Hepatocyte (in vitro differentiated cells): ENCODE data around the gene HCRTR1. TPM values are rescaled to one million over a fixed set of nuclear protein-coding genes. Genes with fewer than 3 reads are reported as not detected.

Experiments used
- DNase-seq: peaks from one replicate; pipeline ENCODE4 v3.0.0-alpha.2; 2016; ENCODE audit warnings: low spot score
- H2AFZ ChIP-seq: fragments of 200-600 bp; sonication (generic); 2 replicates; pipeline ENCODE4 v1.6.0; 2016; ENCODE audit warnings: antibody characterized with exemption, mild to moderate bottlenecking
- H3K27ac ChIP-seq: fragments of 200-600 bp; sonication (generic); 2 replicates; pipeline ENCODE4 v1.5.1; 2016; ENCODE audit warnings: mild to moderate bottlenecking
- H3K27me3 ChIP-seq: fragments of 200-600 bp; sonication (generic); 2 replicates; pipeline ENCODE4 v1.6.1; 2016
- H3K36me3 ChIP-seq: fragments of 200-600 bp; sonication (generic); replicated peaks from 2 replicates; pipeline ENCODE4 v1.5.1; 2016; ENCODE audit warnings: low read depth; ENCODE audit not compliant: insufficient read depth
- H3K4me1 ChIP-seq: fragments of 200-600 bp; sonication (generic); 2 replicates; pipeline ENCODE4 v1.5.1; 2016; ENCODE audit warnings: mild to moderate bottlenecking, moderate library complexity; ENCODE audit not compliant: insufficient read depth
- H3K4me2 ChIP-seq: fragments of 200-600 bp; sonication (generic); 2 replicates; pipeline ENCODE4 v1.6.0; 2016
- H3K4me3 ChIP-seq: fragments of 200-600 bp; sonication (generic); 2 replicates; pipeline ENCODE4 v1.5.1; 2016; ENCODE audit warnings: mild to moderate bottlenecking
- H3K79me2 ChIP-seq: fragments of 200-600 bp; sonication (generic); 2 replicates; pipeline ENCODE4 v1.6.0; 2017; ENCODE audit warnings: mild to moderate bottlenecking
- H3K9me2 ChIP-seq: fragments of 200-600 bp; sonication (generic); replicated peaks from 2 replicates; pipeline ENCODE4 v1.6.0; 2017; ENCODE audit warnings: mild to moderate bottlenecking; ENCODE audit not compliant: insufficient read depth
- H3K9me3 ChIP-seq: fragments of 200-600 bp; sonication (generic); 2 replicates; pipeline ENCODE4 v1.5.1; 2016; ENCODE audit warnings: low read depth, mild to moderate bottlenecking
- H4K20me1 ChIP-seq: fragments of 200-600 bp; sonication (generic); 2 replicates; pipeline ENCODE4 v1.6.0; 2016; ENCODE audit warnings: mild to moderate bottlenecking; ENCODE audit not compliant: insufficient read depth, poor library complexity, severe bottlenecking
- CTCF ChIP-seq: fragments of 200-600 bp; sonication (generic); IDR thresholded peaks from 2 replicates; pipeline ENCODE4 v1.5.1; 2016; ENCODE audit warnings: antibody characterized with exemption, mild to moderate bottlenecking; ENCODE audit not compliant: poor library complexity
- EZH2 ChIP-seq: fragments of 200-600 bp; sonication (generic); IDR thresholded peaks from 2 replicates; pipeline ENCODE4 v1.6.1; 2016; ENCODE audit warnings: antibody characterized with exemption, mild to moderate bottlenecking, borderline replicate concordance
- EZH2phosphoT487 ChIP-seq: fragments of 200-600 bp; sonication (generic); IDR thresholded peaks from one replicate; pipeline ENCODE4 v1.6.1; 2018; ENCODE audit warnings: antibody characterized with exemption, mild to moderate bottlenecking, low read depth, moderate library complexity; ENCODE audit not compliant: unreplicated experiment, severe bottlenecking
- WGBS: methylation state at CpG from one replicate; pipeline ENCODE4 v1.1.6; 2016; ENCODE audit warnings: low lambda C conversion rate; ENCODE audit errors: missing lambda C conversion rate; 5-methylcytosine and 5-hydroxymethylcytosine counted together
- polyA plus RNA-seq: library from polyadenylated mRNA; unstranded; fragments of >200 nt; fragmentation: Nextera tagmentation; extraction: Ambion mirVana; gene quantifications from 2 replicates; pipeline ENCODE4 v1.2.1, GENCODE V29; 2016
- total RNA-seq: library from RNA; depleted of rRNA; stranded (reverse); fragments of >200 nt; gene quantifications from 2 replicates; pipeline ENCODE4 v1.2.3, GENCODE V29; 2014

The HCRTR1 gene
- total and polyA plus RNA-seq, 2 experiments from 2014 or later = not detected

GRCh38 chr1:31596737-31597097, 20.8 kb upstream of the HCRTR1 start:
- 55% methylated on average over 6 of the region's 6 CpGs for WGBS
- H3K9me3 ChIP-seq = no peaks in the 10 kb centered on the region

DNA sequence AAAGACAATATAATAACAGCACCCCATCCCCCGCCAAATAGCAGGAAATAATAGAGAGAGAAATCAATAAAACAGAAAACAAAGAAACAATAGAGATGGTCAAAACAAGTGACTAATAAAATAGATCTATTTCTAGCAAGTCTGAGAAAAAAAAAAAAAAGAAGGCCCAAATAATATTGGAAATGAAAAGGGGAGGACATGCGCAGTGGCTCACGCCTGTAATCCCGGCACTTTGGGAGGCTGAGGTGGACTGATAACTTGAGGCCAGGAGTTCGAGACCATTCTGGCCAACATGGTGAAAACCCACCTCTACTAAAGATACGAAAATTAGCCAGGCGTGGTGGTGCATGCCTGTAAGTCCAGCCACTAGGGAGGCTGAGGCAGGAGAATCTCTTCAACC, 18.5 kb upstream of the HCRTR1 start:
- Histone ChIP-seq H3K4me2 (no peak overlapping the region), H3K9me2 (no peaks in the 10 kb centered on the region), H3K9me3 (no peaks in the 10 kb centered on the region), H3K4me3 (no peak overlapping the region), H3K79me2 (no peaks in the 10 kb centered on the region), H3K27ac (no peak overlapping the region), H4K20me1 (no peaks in the 10 kb centered on the region), H2AFZ (no peak overlapping the region), H3K27me3 (no peaks in the 10 kb centered on the region), H3K36me3 (no peaks in the 10 kb centered on the region), H3K4me1 (no peaks in the 10 kb centered on the region)
- no peak for DNase-seq
- 98% methylated on average over 7 of the region's 7 CpGs for WGBS
- TF ChIP-seq CTCF = no peak
- no peak for TF ChIP-seq EZH2phosphoT487
- no peak for TF ChIP-seq EZH2

More at GRCh38 chr1:31596737-31597097, 20.8 kb upstream of the HCRTR1 start:
- DNase-seq = no peak
- Histone ChIP-seq H4K20me1 (no peaks in the 10 kb centered on the region), H3K4me2 (no peak overlapping the region), H3K9me2 (no peaks in the 10 kb centered on the region), H3K79me2 (no peaks in the 10 kb centered on the region), H3K4me3 (no peak overlapping the region), H3K36me3 (no peaks in the 10 kb centered on the region), H2AFZ (no peak overlapping the region), H3K27me3 (no peaks in the 10 kb centered on the region), H3K4me1 (no peaks in the 10 kb centered on the region), H3K27ac (no peak overlapping the region)
- TF ChIP-seq EZH2phosphoT487 (no peak), CTCF (no peak), EZH2 (no peak)

- H3K9me2 ChIP-seq = no peaks in the 10 kb centered on the region
- WGBS = 83% methylated on average over 2 of the region's 2 CpGs
These were observed 16.8 kb upstream of the HCRTR1 start for GRCh38 chr1:31600641-31601040.

More at GRCh38 chr1:31600641-31601040, 16.8 kb upstream of the HCRTR1 start:
- TF ChIP-seq EZH2phosphoT487 = no peak
- no peak for TF ChIP-seq CTCF
- no peak for TF ChIP-seq EZH2
- DNase-seq = no peak
- Histone ChIP-seq H3K27ac (no peak overlapping the region), H3K27me3 (no peaks in the 10 kb centered on the region), H4K20me1 (no peaks in the 10 kb centered on the region), H3K79me2 (no peaks in the 10 kb centered on the region), H3K4me3 (no peak overlapping the region), H3K36me3 (no peaks in the 10 kb centered on the region), H2AFZ (no peak overlapping the region), H3K4me2 (no peak overlapping the region), H3K4me1 (no peaks in the 10 kb centered on the region), H3K9me3 (no peaks in the 10 kb centered on the region)
